BLaER1 treated with 17β-estradiol and CSF1 and Interleukin-3, amounts not matched to agents 10 nM and 100 nM (cell line): Measurements from ENCODE around the gene RABGAP1L.

Experiments used
- H3K27ac ChIP-seq, 11 experiments: shearing (Covaris generic); formaldehyde crosslinking; 2 replicates each; pipeline ENCODE4 v1.8.1; 2022
- H3K27me3 ChIP-seq, 11 experiments: shearing (Covaris generic); formaldehyde crosslinking; 2 replicates each; pipeline ENCODE4 v1.8.1; 2022
- H3K36me3 ChIP-seq, 11 experiments: shearing (Covaris generic); formaldehyde crosslinking; 2 replicates each; pipeline ENCODE4 v1.8.1; 2022
- H3K4me1 ChIP-seq, 10 experiments: shearing (Covaris generic); formaldehyde crosslinking; 2 replicates each; pipeline ENCODE4 v1.8.1; 2022
- H3K4me2 ChIP-seq, 11 experiments: shearing (Covaris generic); formaldehyde crosslinking; 2 replicates each; pipeline ENCODE4 v1.8.1; 2022
- H3K4me3 ChIP-seq, 10 experiments: shearing (Covaris generic); formaldehyde crosslinking; 2 replicates each; pipeline ENCODE4 v1.8.1; 2022
- H3K9ac ChIP-seq, 11 experiments: shearing (Covaris generic); formaldehyde crosslinking; 2 replicates each; pipeline ENCODE4 v1.8.1; 2022
- H3K9me3 ChIP-seq, 11 experiments: shearing (Covaris generic); formaldehyde crosslinking; replicated peaks in 1 of 11; 2 replicates each; pipeline ENCODE4 v1.8.1; 2022
- H4K20me1 ChIP-seq, 11 experiments: shearing (Covaris generic); formaldehyde crosslinking; 2 replicates each; pipeline ENCODE4 v1.8.1; 2022
- Cebpa-rat ChIP-seq, 11 experiments: shearing (Covaris generic); IDR thresholded peaks; 2 replicates each; pipeline ENCODE4 v1.8.1; 2022

Gene RABGAP1L

DNA sequence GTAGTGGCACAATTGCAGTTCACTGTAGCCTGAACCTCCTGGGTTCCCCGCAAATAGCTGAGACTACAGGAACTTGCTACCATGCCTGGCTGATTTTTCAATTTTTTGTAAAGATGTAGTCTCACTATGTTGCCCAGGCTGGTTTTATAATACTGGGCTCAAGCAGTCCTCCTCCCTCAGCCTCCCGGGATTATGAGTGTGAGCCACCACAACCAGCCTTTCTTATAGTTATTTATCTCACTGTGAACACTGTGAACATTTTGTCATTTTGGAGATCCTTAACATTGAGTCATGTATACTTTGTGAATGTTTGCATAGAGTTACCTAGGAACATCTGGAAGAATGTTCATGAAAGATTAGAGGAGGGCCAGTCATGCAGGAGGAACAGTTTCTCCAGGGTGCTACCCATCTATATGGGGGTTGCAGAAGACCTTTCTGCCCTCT, 713.3 kb downstream of the RABGAP1L start:
- no peaks in the 10 kb centered on the region for H4K20me1 ChIP-seq
- peaks cover 19 to 57% (median 38%) of the 10 kb centered on the region in 10 experiments for H3K4me1 ChIP-seq
- H3K9ac ChIP-seq, result no peak overlapping the region
- H3K4me3 ChIP-seq, result no peak overlapping the region
- no peaks in the 10 kb centered on the region for H3K27me3 ChIP-seq
- H3K36me3 ChIP-seq, result peaks cover 0 to 16% (median 6%) of the 10 kb centered on the region in 11 experiments; a peak in 6 of 22 replicates
- H3K9me3 ChIP-seq, result peaks cover 8 to 16% (median 11%) of the 10 kb centered on the region in 11 experiments; a peak in 18 of 22 replicates
- H3K4me2 ChIP-seq, result peak overlapping the region in 8 of 11 experiments; percentile 23 to 70 (median 36); a peak in 16 of 22 replicates
- no peak overlapping the region for H3K27ac ChIP-seq
- no peak for TF ChIP-seq Cebpa-rat (IDR thresholded peaks at IDR 0.05)

DNA sequence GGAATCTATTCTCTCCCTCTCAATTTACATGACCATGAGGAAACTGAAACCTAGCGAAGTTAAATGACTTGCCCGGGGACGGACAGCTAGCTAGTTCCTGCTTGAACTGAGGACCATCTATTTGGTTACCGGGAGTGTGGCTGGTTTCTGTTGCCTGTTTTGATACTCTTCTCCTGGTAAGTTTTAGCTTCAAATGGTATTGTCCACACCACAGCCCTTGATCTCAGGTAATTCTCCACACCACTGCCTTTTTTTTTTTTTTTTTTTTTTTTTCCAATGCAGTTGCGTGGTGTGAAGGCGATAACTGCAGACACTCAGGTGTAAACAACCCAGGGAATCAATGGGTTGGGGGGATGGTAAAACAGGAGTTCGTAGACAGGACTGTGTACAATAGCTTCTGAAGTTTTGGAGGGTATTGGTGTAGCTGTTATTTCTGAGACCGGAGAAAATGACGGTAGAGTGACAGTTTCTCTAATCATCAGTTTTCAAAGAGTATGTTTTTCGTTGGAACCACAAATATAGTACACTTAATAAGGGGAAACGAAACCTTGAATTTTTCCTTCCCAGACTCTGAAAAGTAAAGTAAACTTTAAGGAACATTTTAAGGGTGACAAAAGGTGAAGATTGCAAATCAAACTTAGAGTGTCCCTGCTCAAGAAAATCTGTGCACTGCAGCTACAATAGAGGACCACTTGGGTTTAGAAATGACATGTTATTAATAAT, 715.2 kb downstream of the RABGAP1L start:
- Histone ChIP-seq H3K9me3 (peaks cover 0 to 6% (median 1%) of the 10 kb centered on the region in 11 experiments; a peak in 10 of 22 replicates), H3K27me3 (no peaks in the 10 kb centered on the region), H3K27ac (peak overlapping the region in 4 of 11 experiments; percentile 8 to 59 (median 29); a peak in 6 of 22 replicates), H3K9ac (peak overlapping the region in 9 of 11 experiments; percentile 16 to 59 (median 43); a peak in 14 of 22 replicates), H4K20me1 (no peaks in the 10 kb centered on the region), H3K4me3 (peak overlapping the region in 9 of 10 experiments; percentile 32 to 57 (median 44); a peak in 15 of 20 replicates), H3K4me1 (peaks cover 19 to 57% (median 38%) of the 10 kb centered on the region in 10 experiments), H3K4me2 (peak overlapping the region; percentile 62 to 91 (median 86)), H3K36me3 (peaks cover 0 to 14% (median under 1%) of the 10 kb centered on the region in 11 experiments; a peak in 3 of 22 replicates)
- no peak for TF ChIP-seq Cebpa-rat (IDR thresholded peaks at IDR 0.05)

DNA sequence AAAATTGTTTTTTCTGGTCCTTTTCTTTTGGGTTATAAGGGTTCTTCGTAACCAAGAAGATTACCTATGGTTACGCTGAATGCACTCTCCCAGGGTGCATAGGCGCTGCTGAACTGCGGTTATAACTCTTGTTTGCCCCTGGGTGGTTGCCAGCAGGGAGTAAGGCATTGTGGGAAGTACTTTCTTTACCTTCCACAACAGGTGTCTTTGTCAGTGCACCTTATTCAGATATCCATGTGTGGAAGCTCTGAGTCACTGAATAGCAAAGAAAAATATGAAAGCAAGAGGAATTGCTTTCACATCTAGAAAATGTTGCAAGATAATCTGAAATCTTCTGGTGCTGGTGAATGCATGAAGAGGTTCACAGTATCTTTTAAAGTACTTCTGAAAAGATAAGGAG, 716.0 kb downstream of the RABGAP1L start:
- Histone ChIP-seq H3K9ac (peak overlapping the region in 1 of 11 experiments; percentile 54; a peak in 1 of 22 replicates), H3K27ac (no peak overlapping the region), H3K9me3 (0 out of 22 replicates have a peak, but pooled peaks cover 0 to 5% (median 0%) of the 10 kb centered on the region in 11 experiments), H4K20me1 (no peaks in the 10 kb centered on the region), H3K27me3 (no peaks in the 10 kb centered on the region), H3K4me3 (peak overlapping the region in 1 of 10 experiments; percentile 32; a peak in 1 of 20 replicates), H3K4me1 (peaks cover 19 to 57% (median 38%) of the 10 kb centered on the region in 10 experiments), H3K4me2 (peak overlapping the region; percentile 62 to 91 (median 81)), H3K36me3 (0 out of 22 replicates have a peak, but pooled peaks cover 0 to 13% (median 0%) of the 10 kb centered on the region in 11 experiments)
- no peak for TF ChIP-seq Cebpa-rat (IDR thresholded peaks at IDR 0.05)

DNA sequence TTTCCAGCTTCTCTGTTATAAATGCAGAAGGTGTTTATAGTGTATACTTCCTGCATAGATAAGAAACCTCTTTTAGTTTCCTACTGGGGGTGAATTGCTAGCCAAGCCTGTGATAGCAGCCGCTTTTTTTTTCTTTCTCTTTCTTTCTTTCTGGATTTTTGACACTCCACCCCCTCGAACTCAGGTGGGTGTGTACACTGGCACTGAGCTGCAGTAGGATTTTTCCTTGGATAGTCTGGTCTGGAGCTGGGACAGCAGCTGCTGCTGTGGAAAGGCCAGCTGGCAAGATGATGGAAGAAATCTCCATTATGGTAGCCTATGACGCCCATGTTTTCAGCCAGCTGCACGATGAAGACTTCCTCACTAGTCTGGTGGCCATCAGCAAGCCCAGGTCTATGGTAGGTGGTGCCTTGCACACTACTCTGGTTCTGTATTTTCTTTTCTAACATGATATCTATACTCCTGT, 717.9 kb downstream of the RABGAP1L start:
- H3K27me3 ChIP-seq, result no peaks in the 10 kb centered on the region
- no peak overlapping the region for H3K9ac ChIP-seq
- no peaks in the 10 kb centered on the region for H4K20me1 ChIP-seq
- H3K9me3 ChIP-seq, result 0 out of 22 replicates have a peak, but pooled peaks cover 0 to 5% (median 0%) of the 10 kb centered on the region in 11 experiments
- H3K36me3 ChIP-seq, result peaks cover 0 to 13% (median 0%) of the 10 kb centered on the region in 11 experiments; a peak in 3 of 22 replicates
- peaks cover 19 to 51% (median 38%) of the 10 kb centered on the region in 10 experiments for H3K4me1 ChIP-seq
- H3K27ac ChIP-seq, result no peak overlapping the region
- TF ChIP-seq Cebpa-rat (IDR thresholded peaks at IDR 0.05), result no peak
- no peak overlapping the region for H3K4me3 ChIP-seq
- H3K4me2 ChIP-seq, result peak overlapping the region in 7 of 11 experiments; percentile 7 to 46 (median 18); a peak in 8 of 22 replicates

DNA sequence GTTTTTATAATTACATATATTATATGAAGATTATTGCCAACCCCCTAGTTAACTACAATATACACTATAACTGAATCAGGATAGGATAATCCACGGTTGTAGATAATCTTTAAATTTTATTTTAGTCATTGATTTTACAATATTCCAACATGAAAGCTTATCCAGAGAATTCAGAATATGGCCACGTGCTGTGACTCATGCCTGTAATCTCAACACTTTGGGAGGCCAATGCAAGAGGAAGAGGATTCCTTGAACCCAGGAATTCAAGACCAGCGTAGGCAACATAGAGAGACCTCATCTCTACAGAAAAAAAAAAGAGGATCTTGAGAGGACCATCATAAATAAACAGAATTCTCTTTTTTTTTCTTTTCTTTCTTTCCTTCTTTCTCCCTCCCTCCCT, 720.9 kb downstream of the RABGAP1L start:
- Histone ChIP-seq H3K9me3 (0 out of 22 replicates have a peak, but pooled peaks cover 0 to 5% (median 0%) of the 10 kb centered on the region in 11 experiments), H3K4me2 (no peak overlapping the region), H3K4me3 (no peak overlapping the region), H4K20me1 (no peaks in the 10 kb centered on the region), H3K27ac (no peak overlapping the region), H3K27me3 (no peaks in the 10 kb centered on the region), H3K36me3 (peaks cover 0 to 13% (median 0%) of the 10 kb centered on the region in 11 experiments; a peak in 3 of 22 replicates), H3K9ac (no peak overlapping the region), H3K4me1 (peaks cover 17 to 35% (median 23%) of the 10 kb centered on the region in 10 experiments)
- TF ChIP-seq Cebpa-rat (IDR thresholded peaks at IDR 0.05), result no peak

DNA sequence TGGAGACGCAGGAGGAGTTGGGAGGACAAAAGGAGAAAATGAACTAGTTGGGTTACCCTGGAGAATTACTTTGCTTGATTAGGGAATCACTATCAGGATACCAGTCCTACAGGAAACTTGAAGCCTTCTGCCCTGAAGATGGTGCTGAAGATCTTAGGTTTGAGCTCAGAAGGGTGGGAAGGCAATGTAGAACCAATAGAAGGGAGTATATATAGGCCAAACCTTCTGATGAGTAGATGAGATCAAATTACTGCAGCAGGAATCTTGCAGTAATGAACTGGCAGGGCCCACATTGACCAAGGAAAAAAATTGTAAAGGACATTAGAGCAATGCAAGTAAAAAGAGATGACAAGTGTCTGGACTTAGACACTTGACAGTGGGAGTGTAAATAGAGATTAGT, 724.1 kb downstream of the RABGAP1L start:
- Histone ChIP-seq H3K27me3 (no peaks in the 10 kb centered on the region), H3K9ac (no peak overlapping the region), H3K9me3 (0 out of 22 replicates have a peak, but pooled peaks cover 0 to 5% (median 0%) of the 10 kb centered on the region in 11 experiments), H3K4me1 (peaks cover 9 to 16% (median 11%) of the 10 kb centered on the region in 10 experiments), H3K4me2 (peak overlapping the region; percentile 24 to 72 (median 49); a peak in 17 of 22 replicates), H3K36me3 (peaks cover 0 to 33% (median 4%) of the 10 kb centered on the region in 11 experiments; a peak in 10 of 22 replicates), H4K20me1 (no peaks in the 10 kb centered on the region), H3K27ac (no peak overlapping the region), H3K4me3 (no peak overlapping the region)
- no peak for TF ChIP-seq Cebpa-rat (IDR thresholded peaks at IDR 0.05)

DNA sequence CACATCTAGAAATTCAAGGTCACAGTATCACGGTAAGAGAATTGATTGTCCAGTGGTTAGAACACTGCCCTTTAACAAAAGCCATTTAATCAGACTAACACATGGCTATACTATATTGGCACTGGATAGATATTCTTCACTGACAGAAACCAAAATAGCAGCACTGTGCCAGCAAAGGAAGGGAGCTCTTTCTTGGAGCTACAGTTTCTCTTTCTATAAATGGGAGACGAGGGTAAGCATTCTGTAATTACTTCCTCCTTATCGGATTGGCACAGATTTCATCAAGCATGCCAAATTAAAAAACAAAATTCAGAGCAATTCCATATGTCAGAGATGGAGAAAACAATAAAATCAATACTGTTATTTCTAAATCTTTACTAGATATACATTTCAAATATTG, 724.7 kb downstream of the RABGAP1L start:
- Histone ChIP-seq H3K4me2 (peak overlapping the region; percentile 24 to 72 (median 49); a peak in 21 of 22 replicates), H3K9me3 (0 out of 22 replicates have a peak, but pooled peaks cover 0 to 2% (median 0%) of the 10 kb centered on the region in 11 experiments)

DNA sequence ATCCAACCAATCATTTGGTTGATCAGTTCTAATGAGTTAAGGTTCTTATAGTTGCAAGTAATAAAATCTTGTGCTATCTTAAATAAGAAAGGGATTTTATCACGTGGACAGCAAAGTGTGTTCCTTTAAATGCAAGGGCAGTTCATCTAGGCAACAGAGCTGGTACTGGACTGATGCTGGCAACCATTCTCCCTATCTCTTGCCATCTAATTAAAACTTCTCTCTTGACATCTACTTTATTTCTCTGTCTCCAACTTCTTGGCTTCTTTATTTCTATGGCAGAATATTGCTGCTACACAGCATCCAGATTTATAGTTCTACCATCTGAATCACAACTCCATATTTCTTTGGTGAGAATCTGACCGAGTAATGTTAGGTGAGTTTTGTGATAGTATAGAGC, 725.2 kb downstream of the RABGAP1L start:
- H4K20me1 ChIP-seq, result no peaks in the 10 kb centered on the region
- no peaks in the 10 kb centered on the region for H3K9me3 ChIP-seq
- H3K4me3 ChIP-seq, result no peak overlapping the region
- no peak overlapping the region for H3K4me2 ChIP-seq
- peaks cover 0 to 23% (median 4%) of the 10 kb centered on the region in 11 experiments; a peak in 10 of 22 replicates for H3K36me3 ChIP-seq
- H3K4me1 ChIP-seq, result peaks cover 9 to 16% (median 11%) of the 10 kb centered on the region in 10 experiments
- no peak overlapping the region for H3K27ac ChIP-seq
- no peak for TF ChIP-seq Cebpa-rat (IDR thresholded peaks at IDR 0.05)
- no peak overlapping the region for H3K9ac ChIP-seq
- H3K27me3 ChIP-seq, result no peaks in the 10 kb centered on the region

More for the DNA sequence above, 724.7 kb downstream of the RABGAP1L start:
- TF ChIP-seq Cebpa-rat (IDR thresholded peaks at IDR 0.05), result no peak
- Histone ChIP-seq H4K20me1 (no peaks in the 10 kb centered on the region), H3K36me3 (peaks cover 0 to 29% (median 4%) of the 10 kb centered on the region in 11 experiments; a peak in 10 of 22 replicates), H3K27me3 (no peaks in the 10 kb centered on the region), H3K4me1 (peaks cover 9 to 16% (median 11%) of the 10 kb centered on the region in 10 experiments), H3K9ac (no peak overlapping the region), H3K4me3 (no peak overlapping the region), H3K27ac (no peak overlapping the region)

DNA sequence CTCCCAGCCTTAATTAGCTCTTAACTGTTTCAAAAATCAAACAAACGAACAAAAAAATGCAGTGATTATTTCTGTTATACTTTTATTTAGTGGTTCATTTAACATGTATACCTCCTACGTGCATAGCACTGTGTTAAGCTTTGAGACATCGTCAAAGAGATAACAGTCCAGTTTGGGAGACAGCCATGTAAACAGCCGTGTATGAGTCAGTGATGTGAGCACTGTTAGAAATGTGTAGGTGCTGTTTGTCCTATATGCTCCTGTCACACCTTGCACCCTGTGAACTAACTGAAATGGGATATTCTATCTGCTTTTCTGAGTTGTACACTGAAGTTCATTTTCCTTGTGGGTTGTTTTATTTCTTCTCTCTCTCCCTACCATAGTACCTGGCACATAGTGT, 730.7 kb downstream of the RABGAP1L start:
- no peaks in the 10 kb centered on the region for H3K27me3 ChIP-seq
- no peaks in the 10 kb centered on the region for H4K20me1 ChIP-seq
- H3K9me3 ChIP-seq, result no peaks in the 10 kb centered on the region; a peak in 1 of 22 replicates
- no peak overlapping the region for H3K27ac ChIP-seq
- no peak overlapping the region for H3K4me2 ChIP-seq
- H3K4me3 ChIP-seq, result no peak overlapping the region
- no peak overlapping the region for H3K9ac ChIP-seq
- peaks cover 0 to 29% (median 4%) of the 10 kb centered on the region in 11 experiments; a peak in 11 of 22 replicates for H3K36me3 ChIP-seq
- H3K4me1 ChIP-seq, result no peaks in the 10 kb centered on the region
- no peak for TF ChIP-seq Cebpa-rat (IDR thresholded peaks at IDR 0.05)
